GM12878 (cell line): Measurements from ENCODE around the gene TTR. TPM values are rescaled to one million over a fixed set of nuclear protein-coding genes. Genes with fewer than 3 reads are reported as not detected.

Source experiments
- ATAC-seq: fragments of 200-7000 bp; cut with Tn5 transposase; 3 replicates; pipeline ENCODE4 v1.9.1; 2020; ENCODE audit warnings: mild to moderate bottlenecking, moderate library complexity
- BruUV-seq: library from RNA; stranded (reverse); fragments of 400-500 nt; replicated peaks from 2 replicates; lab custom pipeline; 2021; lab: Mats Ljungman, UMichigan
- CTCF ChIA-PET: fragments of 300-600 bp; sonication (Branson Sonifier 250); formaldehyde crosslinking; extraction: SDS; loops from one replicate; lab custom pipeline; 2021; ENCODE audit warnings: inconsistent platforms; lab: Yijun Ruan, JAX
- POLR2A ChIA-PET: fragments of 350-600 bp; formaldehyde crosslinking; extraction: SDS; loops from one replicate; lab custom pipeline; 2021; ENCODE audit warnings: inconsistent platforms; lab: Charles Lee
- RAD21 ChIA-PET: fragments of 300-600 bp; sonication (Branson Sonifier 250); formaldehyde crosslinking; loops from one replicate; lab custom pipeline; 2023; ENCODE audit warnings: antibody characterized with exemption; ENCODE audit not compliant: unreplicated experiment; lab: Charles Lee
- SMC1A ChIA-PET: fragments of 300-600 bp; sonication (Branson Sonifier 250); formaldehyde crosslinking; loops from one replicate; lab custom pipeline; 2023; ENCODE audit not compliant: unreplicated experiment, uncharacterized antibody; lab: Charles Lee
- DNase-seq: peaks from one replicate; pipeline ENCODE4 v3.0.0-alpha.2; 2011; ENCODE audit warnings: low read depth, low spot score
- FAIRE-seq: peaks from 3 replicates; lab custom pipeline; 2011; peaks lifted over from hg19 to GRCh38; lab: Jason Lieb, UNC
- H2AFZ ChIP-seq: 2 replicates; pipeline ENCODE4 v1.6.0; 2011; ENCODE audit warnings: low read depth, low read length, control low read depth; ENCODE audit not compliant: control insufficient read depth
- H3K27ac ChIP-seq: 2 replicates; pipeline ENCODE4 v1.5.1; 2011; ENCODE audit warnings: control low read depth; ENCODE audit not compliant: control insufficient read depth, insufficient read depth
- H3K27me3 ChIP-seq, 2 experiments: replicated peaks in 1 of 2; 2 replicates each; pipeline versions ENCODE4 v1.6.0 to v1.6.1; 2011; ENCODE audit warnings: low read length in 1 of 2; ENCODE audit not compliant: control insufficient read depth in 2 of 2, insufficient read depth in 2 of 2
- H3K36me3 ChIP-seq, 2 experiments: 2 replicates each; pipeline ENCODE4 v1.5.1; 2011; ENCODE audit warnings: low read length in 1 of 2; ENCODE audit not compliant: control insufficient read depth in 2 of 2, insufficient read depth in 2 of 2
- H3K4me1 ChIP-seq: 2 replicates; pipeline ENCODE4 v1.6.1; 2011; ENCODE audit warnings: mild to moderate bottlenecking, low read length, moderate library complexity, mixed read lengths; ENCODE audit not compliant: control insufficient read depth, insufficient read depth
- H3K4me2 ChIP-seq: 2 replicates; pipeline ENCODE4 v1.6.0; 2011; ENCODE audit warnings: control low read depth; ENCODE audit not compliant: control insufficient read depth, insufficient read depth
- H3K4me3 ChIP-seq: fragments of 200-600 bp; sonication (generic); 2 replicates; pipeline ENCODE4 v1.5.1; 2016
- H3K79me2 ChIP-seq: 2 replicates; pipeline ENCODE4 v1.6.0; 2011; ENCODE audit warnings: low read length; ENCODE audit not compliant: control insufficient read depth, insufficient read depth
- H3K9ac ChIP-seq: 2 replicates; pipeline ENCODE4 v1.8.0; 2011; ENCODE audit warnings: low read length, control low read depth, mixed read lengths; ENCODE audit not compliant: control insufficient read depth, insufficient read depth
- H3K9me3 ChIP-seq: replicated peaks from 3 replicates; pipeline ENCODE4 v1.5.1; 2011; ENCODE audit warnings: mild to moderate bottlenecking, low read length; ENCODE audit not compliant: control insufficient read depth, insufficient read depth
- H4K20me1 ChIP-seq: 2 replicates; pipeline ENCODE4 v1.6.0; 2011; ENCODE audit not compliant: control insufficient read depth, insufficient read depth
- BACH1 ChIP-seq: fragments of 450-650 bp; IDR thresholded peaks from 2 replicates; pipeline ENCODE4 v1.6.1; 2017; ENCODE audit warnings: mild to moderate bottlenecking, borderline replicate concordance
- CREB1 ChIP-seq: IDR thresholded peaks from 2 replicates; pipeline ENCODE4 v1.6.1; 2012; ENCODE audit warnings: low read depth, mild to moderate bottlenecking, inconsistent platforms
- NFYB ChIP-seq: IDR thresholded peaks from 2 replicates; pipeline ENCODE4 v1.6.1; 2011; ENCODE audit warnings: low read depth, mild to moderate bottlenecking, low read length, improper control_type of control experiment, moderate library complexity; ENCODE audit not compliant: insufficient read depth
- RFX5 ChIP-seq: IDR thresholded peaks from 2 replicates; pipeline ENCODE4 v1.6.1; 2011; ENCODE audit warnings: low read depth, low read length, improper control_type of control experiment
- WGBS: methylation state at CpG from one replicate; pipeline ENCODE4 v1.1.6; 2016; ENCODE audit warnings: low lambda C conversion rate; ENCODE audit not compliant: insufficient replicate concordance, insufficient coverage; ENCODE audit errors: missing lambda C conversion rate; 5-methylcytosine and 5-hydroxymethylcytosine counted together
- in situ Hi-C: fragments of 300-500 bp; cut with MboI; formaldehyde crosslinking; loops from 9 replicates; pipeline ENCODE4 v1.14.3; 2018; ENCODE audit warnings: mixed read lengths
- intact Hi-C: fragments of 100-400 bp; cut with micrococcal nuclease; formaldehyde crosslinking; loops from one replicate; pipeline ENCODE4 v1.14.2; 2022; ENCODE audit not compliant: unreplicated experiment
- polyA plus RNA-seq, 11 experiments: library from polyadenylated mRNA; depleted of rRNA in 4 of 11; unstranded in 6 of 11; stranded (reverse) in 5 of 11; fragments of >200 nt; fragmentation: Nextera tagmentation in 4 of 11; fragmentation: Illumina TruSeq in 1 of 11; extraction: Ambion mirVana in 4 of 11; extraction: Trizol in 1 of 11; gene quantifications; 1 replicate in 1 of 11; 2 replicates in 10 of 11; pipeline versions ENCODE4 v1.2.1 to v1.2.3, GENCODE V29; 2011 to 2016; ENCODE audit warnings: inconsistent platforms in 2 of 11, missing spikeins in 2 of 11, low read depth in 1 of 11
- total RNA-seq, 4 experiments: library from RNA; depleted of rRNA in 3 of 4; stranded (reverse); fragments of >200 nt in 3 of 4; fragmentation: Illumina TruSeq in 1 of 4; extraction: Trizol in 1 of 4; gene quantifications; 2 replicates each; pipeline versions ENCODE4 v1.2.1 to v1.2.3, GENCODE V29; 2013 to 2021
- TF ChIP-seq, protein P1 (sequence below): IDR thresholded peaks from 2 replicates; pipeline ENCODE4 v1.6.1; 2011; ENCODE audit warnings: mild to moderate bottlenecking, low read depth, low read length, moderate library complexity; ENCODE audit not compliant: insufficient replicate concordance
- TF ChIP-seq, protein P2 (sequence below): fragments of 450-650 bp; IDR thresholded peaks from 2 replicates; pipeline ENCODE4 v1.6.1; 2017; ENCODE audit warnings: antibody characterized with exemption, mild to moderate bottlenecking, moderate library complexity
- TF ChIP-seq, protein P3 (sequence below): fragments of 450-650 bp; IDR thresholded peaks from 2 replicates; pipeline ENCODE4 v1.6.1; 2018; ENCODE audit warnings: mild to moderate bottlenecking, low read depth, moderate library complexity; ENCODE audit not compliant: partially characterized antibody

The TTR gene
- total and polyA plus RNA-seq, 10 of the 15 experiments (the other 5 are each of a cell fraction or from before 2014, with no cell fraction given) = 0.05 to 1.2 TPM; not detected in 8

DNA sequence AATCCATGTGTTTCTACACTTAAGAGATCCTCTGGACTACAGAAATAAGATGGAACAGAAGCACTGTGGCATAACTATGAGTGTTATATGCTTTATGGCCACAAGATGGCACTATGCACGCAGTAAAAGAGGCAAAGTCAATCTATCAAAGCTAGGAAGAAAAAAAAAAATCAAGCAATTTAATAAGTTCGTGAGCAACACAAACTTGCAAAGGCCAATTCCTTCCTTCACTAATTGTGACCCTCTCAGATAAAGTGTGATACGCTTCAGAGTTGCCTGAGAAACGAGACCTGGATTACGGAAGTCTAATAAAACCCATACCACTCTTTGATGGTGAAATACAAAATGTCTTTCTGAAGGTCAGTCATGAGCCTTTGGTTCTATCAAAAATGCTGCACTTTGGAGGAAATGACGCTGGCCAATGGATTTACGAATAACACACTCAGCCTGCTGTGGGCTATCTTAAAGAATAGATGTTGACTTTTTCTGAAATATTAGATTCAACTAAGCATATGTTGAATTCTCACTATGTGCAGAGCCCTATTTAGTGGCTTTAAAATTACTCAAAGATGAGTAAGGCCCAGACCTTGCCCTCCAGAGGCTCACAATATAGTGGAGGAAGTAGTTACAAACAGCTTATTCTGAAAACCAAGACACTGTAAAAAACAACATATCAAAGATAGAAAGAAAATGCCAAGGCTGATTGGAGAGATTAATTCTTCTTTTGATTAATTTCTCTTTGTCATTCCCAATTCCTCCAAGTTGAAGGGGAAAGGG is 35.5 kb upstream of the TTR start (continued):
- TF ChIP-seq, protein P1, sequence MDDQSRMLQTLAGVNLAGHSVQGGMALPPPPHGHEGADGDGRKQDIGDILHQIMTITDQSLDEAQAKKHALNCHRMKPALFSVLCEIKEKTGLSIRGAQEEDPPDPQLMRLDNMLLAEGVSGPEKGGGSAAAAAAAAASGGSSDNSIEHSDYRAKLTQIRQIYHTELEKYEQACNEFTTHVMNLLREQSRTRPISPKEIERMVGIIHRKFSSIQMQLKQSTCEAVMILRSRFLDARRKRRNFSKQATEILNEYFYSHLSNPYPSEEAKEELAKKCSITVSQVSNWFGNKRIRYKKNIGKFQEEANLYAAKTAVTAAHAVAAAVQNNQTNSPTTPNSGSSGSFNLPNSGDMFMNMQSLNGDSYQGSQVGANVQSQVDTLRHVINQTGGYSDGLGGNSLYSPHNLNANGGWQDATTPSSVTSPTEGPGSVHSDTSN = no peak
- TF ChIP-seq, protein P2, sequence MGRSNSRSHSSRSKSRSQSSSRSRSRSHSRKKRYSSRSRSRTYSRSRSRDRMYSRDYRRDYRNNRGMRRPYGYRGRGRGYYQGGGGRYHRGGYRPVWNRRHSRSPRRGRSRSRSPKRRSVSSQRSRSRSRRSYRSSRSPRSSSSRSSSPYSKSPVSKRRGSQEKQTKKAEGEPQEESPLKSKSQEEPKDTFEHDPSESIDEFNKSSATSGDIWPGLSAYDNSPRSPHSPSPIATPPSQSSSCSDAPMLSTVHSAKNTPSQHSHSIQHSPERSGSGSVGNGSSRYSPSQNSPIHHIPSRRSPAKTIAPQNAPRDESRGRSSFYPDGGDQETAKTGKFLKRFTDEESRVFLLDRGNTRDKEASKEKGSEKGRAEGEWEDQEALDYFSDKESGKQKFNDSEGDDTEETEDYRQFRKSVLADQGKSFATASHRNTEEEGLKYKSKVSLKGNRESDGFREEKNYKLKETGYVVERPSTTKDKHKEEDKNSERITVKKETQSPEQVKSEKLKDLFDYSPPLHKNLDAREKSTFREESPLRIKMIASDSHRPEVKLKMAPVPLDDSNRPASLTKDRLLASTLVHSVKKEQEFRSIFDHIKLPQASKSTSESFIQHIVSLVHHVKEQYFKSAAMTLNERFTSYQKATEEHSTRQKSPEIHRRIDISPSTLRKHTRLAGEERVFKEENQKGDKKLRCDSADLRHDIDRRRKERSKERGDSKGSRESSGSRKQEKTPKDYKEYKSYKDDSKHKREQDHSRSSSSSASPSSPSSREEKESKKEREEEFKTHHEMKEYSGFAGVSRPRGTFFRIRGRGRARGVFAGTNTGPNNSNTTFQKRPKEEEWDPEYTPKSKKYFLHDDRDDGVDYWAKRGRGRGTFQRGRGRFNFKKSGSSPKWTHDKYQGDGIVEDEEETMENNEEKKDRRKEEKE = no peak

DNA sequence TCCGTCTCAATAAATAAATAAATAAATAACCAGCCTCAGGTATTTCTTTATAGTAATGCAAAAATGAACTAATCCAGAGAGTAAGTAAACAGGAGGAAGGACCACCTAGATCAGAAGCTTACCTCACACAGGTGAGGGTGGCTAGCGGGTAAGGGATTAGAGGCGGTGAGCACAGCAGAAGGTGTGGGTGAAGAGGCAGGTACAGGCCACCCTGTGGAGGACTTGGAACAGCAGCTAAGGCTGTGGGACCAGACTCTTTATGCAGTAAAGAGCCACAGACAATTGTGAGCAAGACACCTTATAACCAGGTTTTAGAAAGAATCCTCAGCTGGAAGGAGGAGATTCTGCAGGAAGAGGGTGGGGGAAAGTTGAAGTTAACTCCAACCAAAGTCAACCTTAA is 34.2 kb upstream of the TTR start:
- no peak for FAIRE-seq

More for the DNA sequence above, 34.2 kb upstream of the TTR start:
- ChIA-PET POLR2A (interaction anchor here (0.5 to 1.3 kb wide), 2 partner anchors 16 to 165 kb away, joined by 3 to 7 read pairs; no protein-coding TSS in a partner anchor), CTCF (interaction anchor here (1.0 to 13.4 kb wide), 6 partner anchors 11 to 264 kb away, joined by 3 to 224 read pairs (median 14); no protein-coding TSS in a partner anchor), RAD21 (interaction anchor here (0.8 to 6.4 kb wide), 5 partner anchors 93 to 263 kb away, joined by 3 to 67 read pairs (median 4); no protein-coding TSS in a partner anchor), SMC1A (interaction anchor here (1.5 to 7.7 kb wide), 6 partner anchors 133 to 289 kb away, joined by 3 to 77 read pairs (median 9); no protein-coding TSS in a partner anchor)
- Histone ChIP-seq H3K4me1 (no peaks in the 10 kb centered on the region), H2AFZ (no peak overlapping the region), H3K4me3 (no peak overlapping the region), H4K20me1 (no peaks in the 10 kb centered on the region), H3K79me2 (no peaks in the 10 kb centered on the region), H3K9me3 (no peaks in the 10 kb centered on the region), H3K4me2 (no peak overlapping the region), H3K36me3 (no peaks in the 10 kb centered on the region), H3K27me3 (no peaks in the 10 kb centered on the region), H3K27ac (no peak overlapping the region), H3K9ac (no peak overlapping the region)
- no TSS peak for BruUV-seq
- WGBS = 82% methylated on average over 3 of the region's 3 CpGs
- ATAC-seq (peak; percentile 47; the same call in 2 of the 3 replicates), DNase-seq (no peak)
- in situ Hi-C loops = loop anchor here (5.0 to 10.0 kb wide), 3 partner anchors 133 to 265 kb away; no protein-coding TSS in a partner anchor
- TF ChIP-seq NFYB = no peak
- no peak for TF ChIP-seq BACH1
- TF ChIP-seq, protein P3, sequence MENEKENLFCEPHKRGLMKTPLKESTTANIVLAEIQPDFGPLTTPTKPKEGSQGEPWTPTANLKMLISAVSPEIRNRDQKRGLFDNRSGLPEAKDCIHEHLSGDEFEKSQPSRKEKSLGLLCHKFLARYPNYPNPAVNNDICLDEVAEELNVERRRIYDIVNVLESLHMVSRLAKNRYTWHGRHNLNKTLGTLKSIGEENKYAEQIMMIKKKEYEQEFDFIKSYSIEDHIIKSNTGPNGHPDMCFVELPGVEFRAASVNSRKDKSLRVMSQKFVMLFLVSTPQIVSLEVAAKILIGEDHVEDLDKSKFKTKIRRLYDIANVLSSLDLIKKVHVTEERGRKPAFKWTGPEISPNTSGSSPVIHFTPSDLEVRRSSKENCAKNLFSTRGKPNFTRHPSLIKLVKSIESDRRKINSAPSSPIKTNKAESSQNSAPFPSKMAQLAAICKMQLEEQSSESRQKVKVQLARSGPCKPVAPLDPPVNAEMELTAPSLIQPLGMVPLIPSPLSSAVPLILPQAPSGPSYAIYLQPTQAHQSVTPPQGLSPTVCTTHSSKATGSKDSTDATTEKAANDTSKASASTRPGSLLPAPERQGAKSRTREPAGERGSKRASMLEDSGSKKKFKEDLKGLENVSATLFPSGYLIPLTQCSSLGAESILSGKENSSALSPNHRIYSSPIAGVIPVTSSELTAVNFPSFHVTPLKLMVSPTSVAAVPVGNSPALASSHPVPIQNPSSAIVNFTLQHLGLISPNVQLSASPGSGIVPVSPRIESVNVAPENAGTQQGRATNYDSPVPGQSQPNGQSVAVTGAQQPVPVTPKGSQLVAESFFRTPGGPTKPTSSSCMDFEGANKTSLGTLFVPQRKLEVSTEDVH = no peak
- no peak for TF ChIP-seq CREB1
- no peak for TF ChIP-seq RFX5
- intact Hi-C loops = loop anchor here (2.0 to 10.0 kb wide), 5 partner anchors 133 to 987 kb away; no protein-coding TSS in a partner anchor
